MM.1S (cell line): Measurements from ENCODE around the gene OSTM1.
A peak's percentile ranks its signal among the peaks of the same experiment; 100 is the strongest.

Experiments
- DNase-seq: peaks from one replicate; pipeline ENCODE4 v3.0.0-alpha.2; 2015
- H2AFZ ChIP-seq: fragments of 300-600 bp; sonication (generic); 2 replicates; pipeline ENCODE4 v1.6.0; 2016; ENCODE audit warnings: antibody characterized with exemption, low read length
- H3F3A ChIP-seq: fragments of 300-600 bp; sonication (generic); 2 replicates; pipeline ENCODE4 v1.6.1; 2016; ENCODE audit warnings: mild to moderate bottlenecking, antibody characterized with exemption, low read length, moderate library complexity, mixed read lengths; ENCODE audit not compliant: insufficient read depth
- H3K27ac ChIP-seq: fragments of 300-600 bp; sonication (generic); 2 replicates; pipeline ENCODE4 v1.5.1; 2016; ENCODE audit warnings: mild to moderate bottlenecking, low read length
- H3K27me3 ChIP-seq: fragments of 300-600 bp; sonication (generic); replicated peaks from 2 replicates; pipeline ENCODE4 v1.6.0; 2016; ENCODE audit warnings: low read length; ENCODE audit not compliant: insufficient read depth
- H3K36me3 ChIP-seq: fragments of 300-600 bp; sonication (generic); replicated peaks from 2 replicates; pipeline ENCODE4 v1.6.1; 2016; ENCODE audit warnings: mild to moderate bottlenecking, low read length, mixed read lengths; ENCODE audit not compliant: insufficient read depth
- H3K4me1 ChIP-seq: fragments of 300-600 bp; sonication (generic); 2 replicates; pipeline ENCODE4 v1.6.1; 2016; ENCODE audit warnings: low read length, mixed read lengths
- H3K4me2 ChIP-seq: fragments of 300-600 bp; sonication (generic); 2 replicates; pipeline ENCODE4 v1.6.0; 2016; ENCODE audit warnings: low read depth, low read length
- H3K4me3 ChIP-seq: fragments of 300-600 bp; sonication (generic); 2 replicates; pipeline ENCODE4 v1.5.1; 2016; ENCODE audit warnings: low read length, mixed read lengths
- H3K79me2 ChIP-seq: fragments of 300-600 bp; sonication (generic); 2 replicates; pipeline ENCODE4 v1.6.1; 2016; ENCODE audit warnings: mixed run types, low read length, mixed read lengths
- H3K9ac ChIP-seq: fragments of 300-600 bp; sonication (generic); 2 replicates; pipeline ENCODE4 v1.6.1; 2016; ENCODE audit warnings: low read length, mixed read lengths
- H3K9me2 ChIP-seq: fragments of 300-600 bp; sonication (generic); replicated peaks from 2 replicates; pipeline ENCODE4 v1.6.1; 2016; ENCODE audit warnings: mild to moderate bottlenecking, low read length, mixed read lengths; ENCODE audit not compliant: insufficient read depth
- H3K9me3 ChIP-seq: fragments of 300-600 bp; sonication (generic); replicated peaks from 2 replicates; pipeline ENCODE4 v1.6.1; 2016; ENCODE audit warnings: mild to moderate bottlenecking, low read length, mixed read lengths; ENCODE audit not compliant: insufficient read depth
- H4K20me1 ChIP-seq: fragments of 300-600 bp; sonication (generic); 2 replicates; pipeline ENCODE4 v1.6.1; 2016; ENCODE audit warnings: mild to moderate bottlenecking, low read length, moderate library complexity, mixed read lengths; ENCODE audit not compliant: insufficient read depth
- EZH2 ChIP-seq: fragments of 300-600 bp; sonication (generic); optimal IDR thresholded peaks from 2 replicates; pipeline ENCODE3; 2017; ENCODE audit warnings: low read depth, mild to moderate bottlenecking, antibody characterized with exemption, low read length, mixed read lengths
- EZH2phosphoT487 ChIP-seq: fragments of 300-600 bp; sonication (generic); IDR thresholded peaks from 2 replicates; pipeline ENCODE4 v1.6.1; 2018; ENCODE audit warnings: antibody characterized with exemption, low read length
- TF ChIP-seq, protein P1 (sequence below): fragments of 300-600 bp; sonication (generic); IDR thresholded peaks from 2 replicates; pipeline ENCODE4 v1.5.1; 2016; ENCODE audit warnings: antibody characterized with exemption, low read length, mixed read lengths

OSTM1 gene

DNA sequence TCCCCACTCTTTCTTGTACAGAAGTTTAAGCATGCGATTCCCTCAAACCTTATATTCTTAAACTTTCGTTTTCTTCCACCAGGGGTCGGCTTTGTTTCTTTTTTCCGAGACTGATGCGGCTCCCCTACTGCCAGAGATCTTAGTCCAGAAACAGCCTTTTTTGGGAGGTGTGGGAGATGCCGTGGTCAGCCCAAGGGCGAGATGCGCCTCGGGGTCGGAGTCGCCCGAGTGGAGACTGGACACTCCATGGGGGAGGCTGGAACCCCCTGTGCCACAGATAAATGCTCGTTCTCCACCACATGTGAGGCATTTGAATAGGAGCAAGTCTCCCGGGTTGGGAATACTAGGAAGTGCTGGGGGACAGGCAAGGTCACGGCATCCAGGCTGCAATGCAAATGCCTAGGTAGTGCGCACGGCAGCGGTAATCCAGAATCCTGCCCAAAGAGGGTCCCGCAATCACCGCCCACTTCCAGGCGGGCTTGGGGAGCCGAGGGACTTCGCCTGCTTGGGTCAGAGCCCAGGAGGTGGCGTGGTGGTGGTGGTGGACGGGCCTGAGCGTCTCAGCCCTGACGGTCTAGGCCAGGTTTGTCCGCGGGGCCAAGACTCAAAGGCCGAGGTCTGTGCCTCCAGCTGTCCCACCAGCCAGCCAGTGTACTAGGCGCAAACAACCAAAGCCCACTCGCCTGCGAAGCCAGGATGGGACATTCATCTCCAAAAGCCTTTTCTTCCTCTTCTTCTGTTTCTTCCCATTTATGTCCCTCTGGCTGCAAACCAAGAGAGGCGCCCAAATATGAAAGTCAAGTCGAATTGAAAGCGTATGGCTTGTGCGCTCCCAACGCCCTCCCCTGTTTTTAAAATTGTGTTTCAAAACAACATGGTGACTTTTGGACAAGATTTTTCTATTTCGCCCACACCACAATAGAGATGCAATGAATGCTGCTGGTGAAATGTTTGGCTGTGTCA, 39.3 kb upstream of the OSTM1 start:
- no peaks in the 10 kb centered on the region for H3K4me1 ChIP-seq
- no peaks in the 10 kb centered on the region for H3K9me2 ChIP-seq
- H3K79me2 ChIP-seq, result no peaks in the 10 kb centered on the region
- H3K4me2 ChIP-seq, result peak overlapping the region; percentile 68
- peak overlapping the region; percentile 9; the same call in 1 of the 2 replicates for H2AFZ ChIP-seq
- H3K4me3 ChIP-seq, result peak overlapping the region; percentile 37; the same call in 1 of the 2 replicates
- no peak for TF ChIP-seq EZH2phosphoT487
- TF ChIP-seq EZH2, result no peak
- TF ChIP-seq, protein P1, sequence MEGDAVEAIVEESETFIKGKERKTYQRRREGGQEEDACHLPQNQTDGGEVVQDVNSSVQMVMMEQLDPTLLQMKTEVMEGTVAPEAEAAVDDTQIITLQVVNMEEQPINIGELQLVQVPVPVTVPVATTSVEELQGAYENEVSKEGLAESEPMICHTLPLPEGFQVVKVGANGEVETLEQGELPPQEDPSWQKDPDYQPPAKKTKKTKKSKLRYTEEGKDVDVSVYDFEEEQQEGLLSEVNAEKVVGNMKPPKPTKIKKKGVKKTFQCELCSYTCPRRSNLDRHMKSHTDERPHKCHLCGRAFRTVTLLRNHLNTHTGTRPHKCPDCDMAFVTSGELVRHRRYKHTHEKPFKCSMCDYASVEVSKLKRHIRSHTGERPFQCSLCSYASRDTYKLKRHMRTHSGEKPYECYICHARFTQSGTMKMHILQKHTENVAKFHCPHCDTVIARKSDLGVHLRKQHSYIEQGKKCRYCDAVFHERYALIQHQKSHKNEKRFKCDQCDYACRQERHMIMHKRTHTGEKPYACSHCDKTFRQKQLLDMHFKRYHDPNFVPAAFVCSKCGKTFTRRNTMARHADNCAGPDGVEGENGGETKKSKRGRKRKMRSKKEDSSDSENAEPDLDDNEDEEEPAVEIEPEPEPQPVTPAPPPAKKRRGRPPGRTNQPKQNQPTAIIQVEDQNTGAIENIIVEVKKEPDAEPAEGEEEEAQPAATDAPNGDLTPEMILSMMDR, result peak; percentile 45
- no peak overlapping the region for H3K27ac ChIP-seq
- peak; percentile 46 for DNase-seq
- H3K9ac ChIP-seq, result no peak overlapping the region
- H3K27me3 ChIP-seq, result peaks cover 10% of the 10 kb centered on the region; the same call in 1 of the 2 replicates
- H3F3A ChIP-seq, result 0 out of 2 replicates have a peak, but pooled peaks cover 3% of the 10 kb centered on the region
- no peaks in the 10 kb centered on the region for H4K20me1 ChIP-seq
- H3K36me3 ChIP-seq, result no peaks in the 10 kb centered on the region
- H3K9me3 ChIP-seq, result no peaks in the 10 kb centered on the region

DNA sequence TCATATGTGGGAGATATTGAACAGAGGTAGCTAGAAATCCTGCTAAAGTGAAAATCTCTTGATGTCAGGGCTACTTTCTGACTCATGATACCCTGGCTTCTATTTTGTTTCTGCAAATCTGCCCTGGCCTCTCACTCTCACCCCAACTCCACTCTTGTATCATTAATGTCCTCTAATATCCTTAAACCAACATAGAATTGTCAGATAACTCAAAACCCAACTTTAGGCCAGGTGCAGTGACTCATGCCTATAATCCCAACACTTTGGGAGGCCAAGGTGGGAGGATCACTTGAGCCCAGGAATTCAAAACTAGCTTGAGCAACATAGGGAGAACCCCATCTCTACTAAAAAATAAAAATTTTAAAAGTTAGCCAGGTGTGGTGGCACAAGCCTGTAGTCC, 33.8 kb upstream of the OSTM1 start:
- H3K79me2 ChIP-seq, result no peaks in the 10 kb centered on the region
- no peak for DNase-seq
- H3K4me1 ChIP-seq, result no peaks in the 10 kb centered on the region
- H3K36me3 ChIP-seq, result no peaks in the 10 kb centered on the region
- H3K9me2 ChIP-seq, result no peaks in the 10 kb centered on the region
- no peaks in the 10 kb centered on the region for H3K9me3 ChIP-seq
- no peaks in the 10 kb centered on the region for H4K20me1 ChIP-seq
- no peak overlapping the region for H2AFZ ChIP-seq
- no peak overlapping the region for H3K27ac ChIP-seq
- H3K4me3 ChIP-seq, result no peak overlapping the region
- no peaks in the 10 kb centered on the region for H3K27me3 ChIP-seq
- no peak overlapping the region for H3K9ac ChIP-seq
- H3F3A ChIP-seq, result no peaks in the 10 kb centered on the region
- TF ChIP-seq EZH2 (no peak), EZH2phosphoT487 (no peak)
- TF ChIP-seq, protein P1, result no peak
- no peak overlapping the region for H3K4me2 ChIP-seq

GRCh38 chr6:108107102-108107501, 32.6 kb upstream of the OSTM1 start:
- TF ChIP-seq, protein P1, result no peak
- TF ChIP-seq EZH2 (no peak), EZH2phosphoT487 (no peak)
- Histone ChIP-seq H3K36me3 (no peaks in the 10 kb centered on the region), H3K4me2 (no peak overlapping the region), H3K4me3 (no peak overlapping the region), H3K9ac (no peak overlapping the region), H3K79me2 (no peaks in the 10 kb centered on the region), H3K4me1 (no peaks in the 10 kb centered on the region), H3F3A (no peaks in the 10 kb centered on the region), H3K27me3 (no peaks in the 10 kb centered on the region), H3K27ac (no peak overlapping the region), H4K20me1 (no peaks in the 10 kb centered on the region), H3K9me3 (no peaks in the 10 kb centered on the region), H2AFZ (no peak overlapping the region), H3K9me2 (no peaks in the 10 kb centered on the region)
- no peak for DNase-seq
